HL-60 (cell line): ENCODE results near the gene UROD.

Experiments
- CTCF ChIP-seq: IDR thresholded peaks from one replicate; pipeline ENCODE4 v1.5.1; 2011; ENCODE audit warnings: low read length, control low read depth, inconsistent platforms; ENCODE audit not compliant: insufficient read depth
- GABPA ChIP-seq: IDR thresholded peaks from 2 replicates; pipeline ENCODE4 v1.6.1; 2012; ENCODE audit warnings: low read depth
- POLR2AphosphoS5 ChIP-seq: IDR thresholded peaks from 2 replicates; pipeline ENCODE4 v1.6.1; 2012; ENCODE audit warnings: low read depth
- REST ChIP-seq: IDR thresholded peaks from 2 replicates; pipeline ENCODE4 v1.6.1; 2012; ENCODE audit warnings: low read depth; ENCODE audit not compliant: insufficient replicate concordance

DNA sequence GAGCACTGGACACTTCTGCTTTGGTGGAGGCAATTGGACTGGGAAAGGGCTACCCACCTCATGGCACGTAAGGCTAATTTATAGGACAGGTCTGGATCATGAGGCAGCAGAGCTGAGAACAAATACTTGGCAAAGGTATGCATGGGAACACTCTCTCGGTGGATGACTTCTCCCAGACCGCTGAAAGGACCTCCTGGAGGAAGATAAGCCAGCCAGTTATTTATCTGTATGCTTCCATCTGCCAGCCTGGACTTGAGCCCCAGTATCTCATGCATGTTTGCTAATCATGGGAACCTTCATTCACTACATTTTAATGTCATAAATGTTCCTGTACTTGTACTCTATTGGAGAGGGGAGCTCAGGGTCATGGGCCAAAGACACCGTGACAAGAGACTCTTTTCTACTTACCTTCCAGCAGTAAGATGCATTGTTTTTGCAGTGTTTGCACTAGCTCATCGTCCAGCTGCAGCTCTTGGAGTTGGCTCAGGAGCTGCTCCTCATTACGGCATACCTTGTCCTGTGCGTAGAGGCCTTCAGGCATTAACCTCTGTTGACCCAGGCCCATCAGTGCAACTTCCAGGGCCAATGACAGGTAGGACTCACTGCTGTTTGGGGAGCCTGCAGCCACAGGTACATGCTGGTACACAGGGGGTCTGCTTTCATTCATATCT, 23.7 kb downstream of the UROD start:
- no peak for TF ChIP-seq CTCF
- no peak for TF ChIP-seq GABPA
- no peak for TF ChIP-seq POLR2AphosphoS5
- no peak for TF ChIP-seq REST
